Measurements from ENCODE around the gene SLC5A10. TPM values are rescaled to one million over a fixed set of nuclear protein-coding genes. Genes with fewer than 3 reads are reported as not detected.

The SLC5A10 gene
- total RNA-seq, 2 donors from 2014 or later = not detected

DNA sequence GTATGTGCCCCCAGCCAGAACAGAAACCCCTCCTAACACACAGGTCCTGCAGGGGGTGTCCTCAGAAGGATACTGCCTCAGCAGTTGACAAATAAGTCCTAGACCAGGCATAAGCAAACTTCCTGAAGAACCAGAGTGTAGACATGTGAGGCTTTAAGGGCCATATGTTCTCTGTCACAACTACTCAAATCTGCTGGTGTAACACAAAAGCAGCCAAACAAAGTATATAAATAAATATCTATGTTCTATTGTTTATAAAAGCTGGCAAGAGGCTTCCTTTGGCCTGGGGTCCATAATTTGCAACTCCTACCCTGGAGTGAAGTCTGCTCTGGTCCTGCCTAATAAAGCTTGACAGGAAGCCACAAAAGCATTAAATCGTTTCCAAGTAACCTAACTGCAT, 42.7 kb downstream of the SLC5A10 start:
- no peak for DNase-seq (ENCODE audit: low spot score)
- intact Hi-C loops (cut with DNase I) = loop anchor here in 1 of 2 donors (5.0 kb wide), 1 partner anchor 773 kb away; no protein-coding TSS in a partner anchor

DNA sequence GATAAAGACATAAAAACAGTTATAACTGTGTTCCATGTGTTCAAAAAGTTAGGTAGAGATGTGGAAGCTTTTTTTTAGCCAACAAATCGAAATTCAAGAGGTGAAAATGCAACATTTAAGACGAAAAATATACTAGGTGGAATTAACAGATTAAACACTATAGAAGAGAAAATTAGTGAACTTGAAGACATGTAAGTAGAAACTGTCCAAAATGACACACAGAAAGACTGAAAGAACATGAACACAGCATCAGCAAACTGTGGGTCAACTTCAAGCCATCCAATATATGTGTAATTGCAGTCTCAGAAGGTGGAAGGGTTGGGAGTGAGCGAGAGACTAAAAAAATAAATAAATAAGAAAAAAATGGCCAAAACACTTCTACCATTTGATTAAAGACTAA, 43.3 kb downstream of the SLC5A10 start:
- intact Hi-C loops (cut with DNase I) = no loop called here
- DNase-seq (ENCODE audit: low spot score) = no peak

DNA sequence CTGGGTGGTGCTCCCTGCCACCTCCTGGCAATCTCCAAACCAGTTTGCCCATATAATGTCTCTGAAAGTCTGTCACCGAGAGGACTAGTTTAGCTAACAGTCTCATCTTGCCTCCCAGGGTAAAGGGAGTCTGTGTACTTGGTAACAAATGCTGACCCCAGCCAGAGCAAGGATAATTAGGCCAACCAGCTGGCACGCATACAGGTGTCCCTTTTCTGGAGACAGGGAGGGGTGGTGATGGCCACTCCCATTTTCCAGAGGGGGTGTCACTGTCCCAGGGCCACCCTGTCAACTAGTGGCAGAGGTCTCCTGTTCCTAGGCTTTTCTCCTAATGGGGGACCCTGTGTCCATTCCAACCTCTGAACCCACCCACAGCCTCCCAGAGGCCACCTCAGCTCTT, 44.5 kb downstream of the SLC5A10 start:
- intact Hi-C loops (cut with DNase I) = no loop called here

DNA sequence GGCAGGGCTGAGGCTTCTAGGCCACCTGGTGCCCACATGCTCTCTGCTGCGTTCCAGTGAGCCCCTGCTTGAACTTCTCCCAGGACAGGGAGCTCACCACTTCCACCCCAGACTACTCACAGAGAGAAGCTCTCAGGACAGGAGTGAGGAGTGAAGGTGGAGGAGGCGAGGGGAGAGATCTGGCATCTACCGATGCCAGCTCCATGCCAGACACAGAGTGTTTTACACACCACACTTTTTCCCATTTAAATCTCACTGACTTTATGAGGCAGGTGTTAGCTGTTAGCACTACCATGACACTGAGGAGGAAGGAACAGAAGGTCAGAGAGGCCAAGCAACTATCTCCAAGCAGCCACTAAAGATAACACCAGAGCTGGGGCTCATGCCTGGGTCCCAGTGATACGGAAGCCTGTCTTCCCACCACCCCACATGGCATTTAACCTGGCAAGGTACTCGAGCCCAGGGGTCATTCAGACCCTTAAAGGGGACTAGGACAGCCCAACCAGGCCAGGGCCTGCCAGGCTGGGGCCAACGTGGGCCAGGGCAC, 45.8 kb downstream of the SLC5A10 start:
- DNase-seq (ENCODE audit: low spot score) = no peak
- intact Hi-C loops (cut with DNase I) = no loop called here

More for the DNA sequence above, 44.5 kb downstream of the SLC5A10 start:
- DNase-seq (ENCODE audit: low spot score) = no peak

DNA sequence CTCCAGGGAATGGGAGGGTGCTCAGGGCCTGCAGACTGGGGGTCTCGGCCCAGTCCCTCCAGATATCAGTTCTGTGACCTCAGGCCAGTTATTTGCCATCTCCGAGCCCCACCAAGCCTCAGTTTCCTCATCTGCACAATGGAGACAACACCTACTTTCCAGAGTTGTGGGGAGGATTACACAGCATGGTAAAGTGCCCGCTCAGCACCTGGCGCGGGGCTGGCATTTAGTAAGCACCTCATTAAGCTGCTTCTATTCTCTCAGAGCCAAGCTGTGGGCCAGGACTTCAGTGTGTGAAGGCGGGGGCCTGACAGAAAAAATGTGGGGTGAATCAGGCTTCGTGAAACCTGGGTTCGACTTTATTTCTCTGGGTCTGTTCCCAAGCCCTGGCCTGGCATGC, 47.4 kb downstream of the SLC5A10 start:
- DNase-seq (ENCODE audit: low spot score) = no peak
- intact Hi-C loops (cut with DNase I) = no loop called here

DNA sequence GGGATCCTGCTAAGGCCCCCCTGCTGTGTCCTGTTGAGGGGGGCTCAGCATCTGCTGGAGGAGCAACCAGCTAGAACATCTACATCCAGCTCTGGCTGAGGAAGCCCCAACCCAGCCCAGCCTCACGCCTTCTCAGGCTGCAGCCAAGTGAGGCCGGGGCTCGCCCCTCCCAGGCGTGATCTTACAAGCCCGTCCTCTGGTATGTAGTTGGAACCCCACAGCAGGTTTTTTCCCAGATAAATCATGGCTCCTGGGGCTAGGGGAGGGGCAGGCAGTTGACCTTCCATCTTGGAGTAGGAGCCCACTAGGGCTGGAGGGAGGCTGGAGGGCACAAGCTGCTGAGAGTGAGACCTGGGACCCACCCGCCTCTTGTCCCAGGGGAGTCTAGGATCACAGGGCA, 47.9 kb downstream of the SLC5A10 start:
- intact Hi-C loops (cut with DNase I) = no loop called here
- DNase-seq (ENCODE audit: low spot score) = no peak

DNA sequence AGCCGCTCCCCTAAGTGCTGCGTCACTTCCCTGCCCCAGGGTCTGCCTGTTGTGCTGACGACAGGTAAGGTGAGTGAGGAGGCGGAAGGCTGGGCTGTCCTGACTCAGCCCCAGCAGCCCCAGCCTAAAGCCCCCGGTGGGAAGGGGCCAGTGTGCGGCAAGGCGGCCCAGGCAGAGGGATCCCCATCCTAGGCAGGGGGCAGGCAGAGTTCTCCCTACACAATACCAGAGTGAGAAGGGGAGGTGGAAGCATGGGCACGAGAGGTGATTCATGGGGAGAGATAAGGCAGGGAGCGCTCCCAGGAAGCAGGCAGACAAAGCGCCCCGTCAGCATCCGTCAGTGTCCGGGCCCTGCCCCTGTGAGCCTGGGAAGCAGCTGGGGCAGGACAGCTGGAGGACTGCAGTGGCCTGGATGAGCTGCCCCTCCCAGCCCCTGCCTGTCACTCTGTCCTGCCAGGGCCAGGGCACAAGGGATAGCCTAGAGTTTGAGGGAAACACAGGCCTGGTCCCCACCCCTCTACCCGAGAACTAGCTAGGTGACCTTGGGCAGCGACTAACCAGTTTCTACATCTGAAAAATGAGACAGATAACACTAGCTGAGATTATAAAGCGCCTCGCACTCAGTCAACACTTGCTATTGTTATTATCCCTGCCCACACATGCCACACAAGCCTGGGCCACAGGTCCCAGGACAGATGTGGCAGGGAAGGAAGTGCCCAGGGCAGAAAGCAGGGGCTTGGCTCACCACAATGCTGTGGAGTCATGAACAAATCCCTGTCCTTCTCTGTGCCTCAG, 48.8 kb downstream of the SLC5A10 start:
- intact Hi-C loops (cut with DNase I) = no loop called here
- no peak for DNase-seq (ENCODE audit: low spot score)

DNA sequence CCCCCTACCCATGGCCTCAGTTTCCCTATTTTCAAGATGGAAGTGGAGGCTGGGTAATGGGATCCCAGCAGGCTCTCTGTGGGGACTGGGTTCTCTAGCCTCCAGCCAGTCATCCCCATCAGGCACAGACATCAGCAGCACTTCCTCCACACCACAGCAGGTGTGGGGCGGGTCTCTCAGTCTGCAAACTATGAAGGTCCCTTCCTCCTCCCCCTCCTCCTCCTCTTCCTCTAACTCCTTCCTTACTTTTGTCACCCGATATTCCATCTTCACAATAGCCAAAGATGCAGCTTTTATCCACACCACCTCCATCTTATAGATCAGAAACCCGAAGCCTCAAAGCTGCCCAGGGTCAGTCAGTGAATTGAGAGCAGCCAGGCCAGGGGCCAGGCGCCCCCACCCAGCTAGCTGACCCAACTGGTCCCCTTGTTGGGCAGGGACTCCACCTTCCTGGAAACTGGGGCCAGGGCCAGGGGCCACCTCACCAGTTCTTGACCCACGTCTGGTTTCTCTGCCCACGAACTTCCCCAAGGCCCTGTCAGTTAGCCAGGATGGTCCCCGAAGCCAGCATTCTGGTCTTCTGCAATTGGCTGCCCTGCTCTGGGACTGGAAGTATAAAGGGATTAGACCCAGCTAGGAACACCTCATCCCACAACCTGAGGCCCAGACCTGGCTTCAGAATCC, 50.1 kb downstream of the SLC5A10 start:
- intact Hi-C loops (cut with DNase I) = no loop called here
- DNase-seq (ENCODE audit: low spot score) = no peak

DNA sequence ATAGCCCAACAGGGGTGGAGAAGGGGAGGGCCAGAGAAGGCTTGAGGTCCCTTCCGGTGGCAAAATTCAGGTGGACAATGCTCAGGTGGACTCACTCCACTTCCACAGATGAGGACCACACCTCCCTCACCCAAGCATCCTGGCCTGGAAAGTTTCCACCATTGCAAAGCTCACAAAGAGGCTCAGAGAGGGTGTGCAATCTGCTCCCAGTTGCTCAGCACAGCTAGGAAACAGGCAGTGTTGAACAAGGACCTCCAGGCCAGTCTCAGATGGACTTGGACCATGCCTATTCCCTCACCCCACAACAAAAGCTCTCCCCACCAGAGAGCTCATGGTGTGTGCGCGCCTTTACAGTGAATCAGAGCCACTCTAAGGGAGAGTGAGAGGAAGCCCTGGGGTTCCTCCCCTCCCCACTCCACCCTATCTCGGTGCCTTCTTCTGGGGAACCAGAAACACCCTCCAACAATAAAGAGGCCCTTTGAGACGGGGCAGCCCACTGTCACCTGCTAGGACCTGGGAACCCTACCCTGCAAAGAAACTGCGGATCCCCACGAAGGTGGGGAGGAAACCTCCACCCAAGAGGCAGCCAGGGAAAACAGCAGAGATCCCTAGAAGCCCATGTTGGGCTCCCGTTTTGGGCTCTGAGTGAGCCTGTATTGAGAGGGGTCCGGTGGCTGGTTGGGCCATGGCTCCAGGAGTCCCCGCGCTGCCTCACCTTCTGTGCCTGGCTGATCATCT, 51.0 kb downstream of the SLC5A10 start:
- intact Hi-C loops (cut with DNase I) = no loop called here
- DNase-seq (ENCODE audit: low spot score) = no peak

DNA sequence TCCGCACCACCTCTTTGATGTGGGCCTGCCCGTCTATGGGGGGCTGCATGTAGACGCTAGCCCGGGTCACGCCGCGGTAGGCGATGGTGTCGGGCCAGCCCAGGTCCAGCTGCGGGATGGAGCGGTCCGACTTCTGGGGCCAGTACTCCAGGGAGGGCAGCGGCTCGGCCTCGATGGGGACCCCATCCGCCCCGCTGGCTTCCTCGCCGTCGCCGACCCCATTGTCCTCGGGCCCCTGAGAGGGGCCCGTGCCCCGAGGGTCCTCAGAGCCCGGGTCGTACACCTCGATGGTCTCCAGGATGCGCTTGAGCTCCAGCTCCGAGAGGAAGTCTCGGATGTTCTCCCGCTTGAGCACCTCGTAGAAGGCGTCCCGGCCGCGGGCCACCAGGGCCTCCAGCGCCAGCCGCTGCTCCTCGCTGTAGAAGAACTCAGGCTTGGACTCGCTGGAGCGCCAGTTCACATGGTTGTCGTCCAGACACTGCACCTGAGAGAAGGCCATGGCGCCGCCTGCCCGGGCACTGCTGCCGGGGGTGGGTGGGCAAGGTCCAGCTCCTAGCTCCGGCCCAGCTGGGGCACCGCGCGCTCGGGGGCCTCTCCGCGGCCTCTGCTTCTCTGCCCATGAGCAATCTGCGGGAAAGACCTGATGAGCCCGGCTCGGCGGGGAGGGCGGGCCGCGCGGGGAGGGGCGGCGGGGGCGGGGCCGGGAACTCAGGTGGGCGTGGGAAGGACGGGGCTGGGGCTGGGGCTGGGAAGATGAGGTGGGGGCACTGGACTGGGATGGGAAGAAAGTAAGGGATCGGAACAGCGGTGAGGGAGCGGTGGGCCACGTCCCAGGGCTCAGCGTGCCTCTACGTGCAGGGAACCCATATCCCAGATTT, 51.8 kb downstream of the SLC5A10 start:
- DNase-seq (ENCODE audit: low spot score) = no peak
- intact Hi-C loops (cut with DNase I) = no loop called here

DNA sequence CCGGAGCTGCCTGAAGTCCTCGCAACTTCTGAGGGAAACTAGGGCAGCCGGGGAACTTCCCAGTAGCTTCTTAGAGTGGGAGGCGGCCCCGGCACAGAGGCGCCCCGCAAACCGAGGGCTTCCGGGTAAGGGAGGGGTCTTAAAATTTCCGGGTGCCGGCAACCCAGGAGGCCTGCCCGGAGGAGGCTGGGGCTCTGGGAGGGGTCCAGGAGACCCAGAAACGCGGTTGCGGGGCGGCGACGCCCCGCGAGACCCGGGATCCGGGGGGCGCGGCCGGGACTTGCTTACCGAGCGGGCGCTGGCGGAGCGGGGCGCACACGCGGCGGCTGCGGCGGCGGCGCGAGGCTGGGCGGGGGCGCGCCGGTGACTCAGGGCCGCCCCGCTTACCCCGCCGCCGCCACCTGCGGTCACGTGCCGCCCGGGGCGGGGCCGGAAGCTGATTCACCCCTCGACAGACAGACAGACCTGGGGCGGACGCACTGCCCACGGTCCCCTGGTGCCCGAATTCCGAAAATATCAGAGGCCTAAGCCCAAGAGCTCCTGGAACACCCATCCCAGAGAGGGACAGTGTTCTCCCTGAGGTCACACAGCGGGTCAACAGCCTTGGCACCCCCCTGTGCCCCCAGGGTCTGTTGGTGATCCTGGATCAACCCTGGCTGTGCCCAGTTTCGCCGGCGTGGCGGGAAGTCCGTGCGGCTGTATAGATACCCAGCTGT, 52.6 kb downstream of the SLC5A10 start, which contains the start of gene FAM83G:
FAM83G (minus strand) TSS at position 344 of the 716 bp plus-strand sequence. CDS start 723 bp downstream, outside the sequence.
- intact Hi-C loops (cut with DNase I) = loop anchor here in 1 of 2 donors (5.0 kb wide), 1 partner anchor 867 kb away; no protein-coding TSS in a partner anchor
- DNase-seq (ENCODE audit: low spot score) = peak; percentile 91

GRCh38 chr17:19005137-19005773, 53.3 kb downstream of the SLC5A10 start:
- no peak for DNase-seq (ENCODE audit: low spot score)
- intact Hi-C loops (cut with DNase I) = loop anchor here in 1 of 2 donors (5.0 kb wide), 1 partner anchor 868 kb away; no protein-coding TSS in a partner anchor

GRCh38 chr17:19005789-19006430, 53.9 kb downstream of the SLC5A10 start:
- no peak for DNase-seq (ENCODE audit: low spot score)
- intact Hi-C loops (cut with DNase I) = loop anchor here in 1 of 2 donors (5.0 kb wide), 1 partner anchor 869 kb away; no protein-coding TSS in a partner anchor

- DNase-seq (ENCODE audit: low spot score) = no peak
- intact Hi-C loops (cut with DNase I) = loop anchor here in 1 of 2 donors (5.0 kb wide), 1 partner anchor 869 kb away; no protein-coding TSS in a partner anchor
These were observed 54.7 kb downstream of the SLC5A10 start for GRCh38 chr17:19006698-19007097.

- DNase-seq (ENCODE audit: low spot score) = no peak
- intact Hi-C loops (cut with DNase I) = loop anchor here in 1 of 2 donors (5.0 to 10.0 kb wide), 2 partner anchors 873 to 1275 kb away; no protein-coding TSS in a partner anchor
These were observed 58.0 kb downstream of the SLC5A10 start for GRCh38 chr17:19009970-19010369.

GRCh38 chr17:19010729-19011505, 59.0 kb downstream of the SLC5A10 start:
- DNase-seq (ENCODE audit: low spot score) = no peak
- intact Hi-C loops (cut with DNase I) = loop anchor here in 1 of 2 donors (10.0 kb wide), 1 partner anchor 1276 kb away; no protein-coding TSS in a partner anchor
